K562 (cell line): ENCODE data around the gene WDR76. TPM values are rescaled to one million over a fixed set of nuclear protein-coding genes. Genes with fewer than 3 reads are reported as not detected.

ENCODE experiments used
- HEY1 ChIP-seq: fragments of 250-450 bp; sonication (Bioruptor Pico); IDR thresholded peaks from 2 replicates; pipeline ENCODE4 v1.5.0; 2020; ENCODE audit warnings: mild to moderate bottlenecking, moderate library complexity, borderline replicate concordance
- NFE2L1 ChIP-seq: fragments of 450-650 bp; IDR thresholded peaks from 2 replicates; pipeline ENCODE4 v1.6.1; 2016; ENCODE audit warnings: missing genetic modification characterization, low read depth, mild to moderate bottlenecking, missing compliant biosample characterization, moderate library complexity, borderline replicate concordance
- SIX5 ChIP-seq, 2 experiments: IDR thresholded peaks; 2 replicates each; pipeline ENCODE4 v1.6.1; 2011; ENCODE audit warnings: low read length in 2 of 2, borderline replicate concordance in 1 of 2, low read depth in 1 of 2, mild to moderate bottlenecking in 1 of 2, moderate library complexity in 1 of 2; ENCODE audit not compliant: insufficient read depth in 1 of 2
- polyA plus RNA-seq, 8 experiments: library from polyadenylated mRNA; depleted of rRNA in 4 of 8; stranded (reverse) in 5 of 8; unstranded in 3 of 8; fragments of >200 nt; fragmentation: Nextera tagmentation in 2 of 8; fragmentation: Illumina TruSeq in 1 of 8; extraction: Ambion mirVana in 2 of 8; extraction: Trizol in 1 of 8; gene quantifications; 2 replicates each; pipeline versions ENCODE4 v1.2.1 to v1.2.3, GENCODE V29; 2011 to 2014; ENCODE audit warnings: inconsistent platforms in 1 of 8, missing spikeins in 1 of 8
- total RNA-seq, 7 experiments: library from RNA; depleted of rRNA in 6 of 7; stranded (reverse); fragments of >200 nt in 6 of 7; fragmentation: Illumina TruSeq in 2 of 7; extraction: Trizol in 2 of 7; gene quantifications; 2 replicates each; pipeline versions ENCODE4 v1.2.1 to v1.2.3, GENCODE V29; 2011 to 2021; ENCODE audit warnings: low replicate concordance in 1 of 7
- TF ChIP-seq, protein P1 (sequence below): sonication (generic); formaldehyde crosslinking; IDR thresholded peaks from 2 replicates; pipeline ENCODE4 v1.8.0; 2023; ENCODE audit warnings: missing genetic modification reagents, mild to moderate bottlenecking, borderline replicate concordance

The WDR76 gene
- total and polyA plus RNA-seq, 9 of the 15 experiments (the other 6 are each of a cell fraction or from before 2014, with no cell fraction given) = 9.8 to 69.5 (median 44.4) TPM

DNA sequence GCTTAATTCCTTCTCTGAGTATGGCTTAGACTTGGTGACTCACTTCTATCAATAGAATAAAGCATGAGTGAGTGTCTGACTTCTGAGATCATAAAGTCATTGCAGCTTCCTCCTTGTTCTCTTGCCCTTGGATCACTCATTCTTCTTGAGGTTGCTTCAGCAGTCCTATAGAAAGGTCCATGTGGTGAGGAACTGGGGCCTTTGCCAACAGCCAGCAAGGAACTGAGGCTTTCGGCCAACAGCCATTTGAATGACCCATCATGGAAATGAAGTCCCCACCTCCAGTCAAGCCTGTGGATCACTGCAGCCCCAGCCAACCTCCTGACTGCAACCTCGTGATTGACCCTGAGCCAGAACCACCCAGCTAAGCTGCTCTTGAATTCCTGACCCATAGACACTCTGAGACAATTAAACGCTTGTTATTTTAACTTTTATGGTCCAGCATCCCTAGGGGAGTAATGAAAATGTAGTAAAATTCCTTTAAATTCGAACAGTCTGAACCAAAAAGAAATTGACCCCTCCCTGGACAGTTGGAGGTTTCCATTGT lies 84.5 kb downstream of the WDR76 start (continued):
- TF ChIP-seq, protein P1, sequence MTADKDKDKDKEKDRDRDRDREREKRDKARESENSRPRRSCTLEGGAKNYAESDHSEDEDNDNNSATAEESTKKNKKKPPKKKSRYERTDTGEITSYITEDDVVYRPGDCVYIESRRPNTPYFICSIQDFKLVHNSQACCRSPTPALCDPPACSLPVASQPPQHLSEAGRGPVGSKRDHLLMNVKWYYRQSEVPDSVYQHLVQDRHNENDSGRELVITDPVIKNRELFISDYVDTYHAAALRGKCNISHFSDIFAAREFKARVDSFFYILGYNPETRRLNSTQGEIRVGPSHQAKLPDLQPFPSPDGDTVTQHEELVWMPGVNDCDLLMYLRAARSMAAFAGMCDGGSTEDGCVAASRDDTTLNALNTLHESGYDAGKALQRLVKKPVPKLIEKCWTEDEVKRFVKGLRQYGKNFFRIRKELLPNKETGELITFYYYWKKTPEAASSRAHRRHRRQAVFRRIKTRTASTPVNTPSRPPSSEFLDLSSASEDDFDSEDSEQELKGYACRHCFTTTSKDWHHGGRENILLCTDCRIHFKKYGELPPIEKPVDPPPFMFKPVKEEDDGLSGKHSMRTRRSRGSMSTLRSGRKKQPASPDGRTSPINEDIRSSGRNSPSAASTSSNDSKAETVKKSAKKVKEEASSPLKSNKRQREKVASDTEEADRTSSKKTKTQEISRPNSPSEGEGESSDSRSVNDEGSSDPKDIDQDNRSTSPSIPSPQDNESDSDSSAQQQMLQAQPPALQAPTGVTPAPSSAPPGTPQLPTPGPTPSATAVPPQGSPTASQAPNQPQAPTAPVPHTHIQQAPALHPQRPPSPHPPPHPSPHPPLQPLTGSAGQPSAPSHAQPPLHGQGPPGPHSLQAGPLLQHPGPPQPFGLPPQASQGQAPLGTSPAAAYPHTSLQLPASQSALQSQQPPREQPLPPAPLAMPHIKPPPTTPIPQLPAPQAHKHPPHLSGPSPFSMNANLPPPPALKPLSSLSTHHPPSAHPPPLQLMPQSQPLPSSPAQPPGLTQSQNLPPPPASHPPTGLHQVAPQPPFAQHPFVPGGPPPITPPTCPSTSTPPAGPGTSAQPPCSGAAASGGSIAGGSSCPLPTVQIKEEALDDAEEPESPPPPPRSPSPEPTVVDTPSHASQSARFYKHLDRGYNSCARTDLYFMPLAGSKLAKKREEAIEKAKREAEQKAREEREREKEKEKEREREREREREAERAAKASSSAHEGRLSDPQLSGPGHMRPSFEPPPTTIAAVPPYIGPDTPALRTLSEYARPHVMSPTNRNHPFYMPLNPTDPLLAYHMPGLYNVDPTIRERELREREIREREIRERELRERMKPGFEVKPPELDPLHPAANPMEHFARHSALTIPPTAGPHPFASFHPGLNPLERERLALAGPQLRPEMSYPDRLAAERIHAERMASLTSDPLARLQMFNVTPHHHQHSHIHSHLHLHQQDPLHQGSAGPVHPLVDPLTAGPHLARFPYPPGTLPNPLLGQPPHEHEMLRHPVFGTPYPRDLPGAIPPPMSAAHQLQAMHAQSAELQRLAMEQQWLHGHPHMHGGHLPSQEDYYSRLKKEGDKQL (CRISPR knock-in tag) = no peak
- TF ChIP-seq SIX5 (IDR thresholded peaks at IDR 0.05; ENCODE audit: borderline replicate concordance in 1 of 2, insufficient read depth in 1 of 2, low read depth in 1 of 2, low read length in 2 of 2) (no peak), NFE2L1 (tag) (no peak), HEY1 (CRISPR knock-in tag) (no peak)
- TF ChIP-seq, all 486 proteins: peak for 0
